ENCODE results near the gene ME3. TPM values are rescaled to one million over a fixed set of nuclear protein-coding genes. Genes with fewer than 3 reads are reported as not detected.

The ME3 gene
- total RNA-seq, 1 experiment from 2014 or later: 35.3 TPM

DNA sequence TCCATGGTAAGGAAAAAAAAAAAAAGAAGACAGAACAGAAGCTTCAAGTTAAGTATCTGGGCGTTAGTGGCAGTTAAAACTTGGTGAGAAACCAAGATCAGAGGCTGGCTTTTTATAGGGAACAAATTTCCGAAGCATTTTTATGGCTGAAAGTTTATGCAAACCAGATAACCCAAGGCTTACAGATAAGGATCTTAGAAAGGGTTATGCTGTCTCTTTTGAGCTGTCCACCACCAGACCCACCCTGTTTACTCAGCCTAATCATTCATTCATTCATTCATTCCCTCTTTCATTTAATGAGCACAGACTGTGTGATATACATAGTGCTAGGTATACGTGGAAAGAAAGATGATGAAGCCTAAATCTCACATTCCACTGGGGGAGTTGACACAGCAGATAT lies 89.5 kb downstream of the ME3 start:
- intact Hi-C loops (cut with micrococcal nuclease; ENCODE audit: unreplicated experiment) (no loop called here), in situ Hi-C loops (cut with HindIII; ENCODE audit: low pct_unique_long_range_greater_than_20kb, low sequenced_read_pairs) (no loop called here)
- TF ChIP-seq, protein P1, sequence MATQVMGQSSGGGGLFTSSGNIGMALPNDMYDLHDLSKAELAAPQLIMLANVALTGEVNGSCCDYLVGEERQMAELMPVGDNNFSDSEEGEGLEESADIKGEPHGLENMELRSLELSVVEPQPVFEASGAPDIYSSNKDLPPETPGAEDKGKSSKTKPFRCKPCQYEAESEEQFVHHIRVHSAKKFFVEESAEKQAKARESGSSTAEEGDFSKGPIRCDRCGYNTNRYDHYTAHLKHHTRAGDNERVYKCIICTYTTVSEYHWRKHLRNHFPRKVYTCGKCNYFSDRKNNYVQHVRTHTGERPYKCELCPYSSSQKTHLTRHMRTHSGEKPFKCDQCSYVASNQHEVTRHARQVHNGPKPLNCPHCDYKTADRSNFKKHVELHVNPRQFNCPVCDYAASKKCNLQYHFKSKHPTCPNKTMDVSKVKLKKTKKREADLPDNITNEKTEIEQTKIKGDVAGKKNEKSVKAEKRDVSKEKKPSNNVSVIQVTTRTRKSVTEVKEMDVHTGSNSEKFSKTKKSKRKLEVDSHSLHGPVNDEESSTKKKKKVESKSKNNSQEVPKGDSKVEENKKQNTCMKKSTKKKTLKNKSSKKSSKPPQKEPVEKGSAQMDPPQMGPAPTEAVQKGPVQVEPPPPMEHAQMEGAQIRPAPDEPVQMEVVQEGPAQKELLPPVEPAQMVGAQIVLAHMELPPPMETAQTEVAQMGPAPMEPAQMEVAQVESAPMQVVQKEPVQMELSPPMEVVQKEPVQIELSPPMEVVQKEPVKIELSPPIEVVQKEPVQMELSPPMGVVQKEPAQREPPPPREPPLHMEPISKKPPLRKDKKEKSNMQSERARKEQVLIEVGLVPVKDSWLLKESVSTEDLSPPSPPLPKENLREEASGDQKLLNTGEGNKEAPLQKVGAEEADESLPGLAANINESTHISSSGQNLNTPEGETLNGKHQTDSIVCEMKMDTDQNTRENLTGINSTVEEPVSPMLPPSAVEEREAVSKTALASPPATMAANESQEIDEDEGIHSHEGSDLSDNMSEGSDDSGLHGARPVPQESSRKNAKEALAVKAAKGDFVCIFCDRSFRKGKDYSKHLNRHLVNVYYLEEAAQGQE (IDR thresholded peaks at IDR 0.05; ENCODE audit: insufficient read depth in 1 of 2, low read depth in 2 of 2, low read length in 1 of 2): no peak
- TF ChIP-seq SIN3A (IDR thresholded peaks at IDR 0.05; ENCODE audit: borderline replicate concordance, insufficient read depth, low read depth, low read length): no peak
- TF ChIP-seq POLR2AphosphoS5 (IDR thresholded peaks at IDR 0.05; ENCODE audit: low read depth, low read length): no peak
- TF ChIP-seq, protein P2, sequence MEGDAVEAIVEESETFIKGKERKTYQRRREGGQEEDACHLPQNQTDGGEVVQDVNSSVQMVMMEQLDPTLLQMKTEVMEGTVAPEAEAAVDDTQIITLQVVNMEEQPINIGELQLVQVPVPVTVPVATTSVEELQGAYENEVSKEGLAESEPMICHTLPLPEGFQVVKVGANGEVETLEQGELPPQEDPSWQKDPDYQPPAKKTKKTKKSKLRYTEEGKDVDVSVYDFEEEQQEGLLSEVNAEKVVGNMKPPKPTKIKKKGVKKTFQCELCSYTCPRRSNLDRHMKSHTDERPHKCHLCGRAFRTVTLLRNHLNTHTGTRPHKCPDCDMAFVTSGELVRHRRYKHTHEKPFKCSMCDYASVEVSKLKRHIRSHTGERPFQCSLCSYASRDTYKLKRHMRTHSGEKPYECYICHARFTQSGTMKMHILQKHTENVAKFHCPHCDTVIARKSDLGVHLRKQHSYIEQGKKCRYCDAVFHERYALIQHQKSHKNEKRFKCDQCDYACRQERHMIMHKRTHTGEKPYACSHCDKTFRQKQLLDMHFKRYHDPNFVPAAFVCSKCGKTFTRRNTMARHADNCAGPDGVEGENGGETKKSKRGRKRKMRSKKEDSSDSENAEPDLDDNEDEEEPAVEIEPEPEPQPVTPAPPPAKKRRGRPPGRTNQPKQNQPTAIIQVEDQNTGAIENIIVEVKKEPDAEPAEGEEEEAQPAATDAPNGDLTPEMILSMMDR (IDR thresholded peaks at IDR 0.05): no peak
- TF ChIP-seq TCF7L2 (IDR thresholded peaks at IDR 0.05; ENCODE audit: low read depth, low read length): peak; percentile 74
- ChIA-PET POLR2A (interaction anchor here (0.6 kb wide), 1 partner anchor 110 kb away, joined by 3 read pairs; no protein-coding TSS in a partner anchor), CTCF (no interaction called here)
- H3K27ac ChIP-seq (ENCODE audit: low read length): peak overlapping the region; percentile 68
- no peak overlapping the region for H3K4me3 ChIP-seq (ENCODE audit: low read depth in 2 of 2, low read length in 2 of 2)
- H3K9me3 ChIP-seq (ENCODE audit: control insufficient read depth, insufficient read depth, low read depth, low read length): no peaks in the 10 kb centered on the region
- H3K4me1 ChIP-seq (ENCODE audit: control insufficient read depth, insufficient read depth, low read length): peaks cover 46% of the 10 kb centered on the region
- no peaks in the 10 kb centered on the region for H3K36me3 ChIP-seq (ENCODE audit: control insufficient read depth, insufficient read depth, low read length)
- H3K27me3 ChIP-seq (ENCODE audit: control insufficient read depth, insufficient read depth, low read length): no peaks in the 10 kb centered on the region
- ATAC-seq: no peak
- no TSS peak for BruUV-seq (replicated peaks)
- no peak for DNase-seq (ENCODE audit: low read depth, low spot score)

DNA sequence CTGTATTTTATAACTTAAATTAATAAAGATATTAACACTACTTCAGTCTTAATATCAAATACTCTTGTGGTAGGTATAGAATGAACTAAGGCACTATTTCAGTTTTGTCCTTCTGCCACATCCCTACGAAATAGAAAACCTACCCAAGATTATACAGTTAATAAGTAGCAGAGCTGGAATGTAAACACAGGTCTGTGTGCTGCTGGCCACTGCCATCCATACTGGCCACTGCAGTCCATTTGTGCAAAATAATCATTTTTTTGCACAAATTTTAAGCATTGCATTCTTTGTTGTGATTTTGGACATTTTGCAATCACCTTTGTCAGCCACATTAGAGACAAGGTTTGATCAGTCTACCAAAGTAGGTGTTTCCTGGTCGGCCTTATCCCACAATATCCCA lies 91.9 kb downstream of the ME3 start:
- intact Hi-C loops (cut with micrococcal nuclease; ENCODE audit: unreplicated experiment) (no loop called here), in situ Hi-C loops (cut with HindIII; ENCODE audit: low pct_unique_long_range_greater_than_20kb, low sequenced_read_pairs) (no loop called here)
- Histone ChIP-seq H3K9me3 (ENCODE audit: control insufficient read depth, insufficient read depth, low read depth, low read length) (no peaks in the 10 kb centered on the region), H3K4me1 (ENCODE audit: control insufficient read depth, insufficient read depth, low read length) (peaks cover 57% of the 10 kb centered on the region), H3K36me3 (ENCODE audit: control insufficient read depth, insufficient read depth, low read length) (no peaks in the 10 kb centered on the region), H3K27ac (ENCODE audit: low read length) (peak overlapping the region; percentile 60; the same call in 1 of the 2 replicates), H3K4me3 (ENCODE audit: low read depth in 2 of 2, low read length in 2 of 2) (no peak overlapping the region), H3K27me3 (ENCODE audit: control insufficient read depth, insufficient read depth, low read length) (no peaks in the 10 kb centered on the region)
- TF ChIP-seq SIN3A (IDR thresholded peaks at IDR 0.05; ENCODE audit: borderline replicate concordance, insufficient read depth, low read depth, low read length) (no peak), TCF7L2 (IDR thresholded peaks at IDR 0.05; ENCODE audit: low read depth, low read length) (no peak)
- CTCF ChIA-PET: no interaction called here
- BruUV-seq (replicated peaks): no TSS peak
- POLR2A ChIA-PET: interaction anchor here (0.8 kb wide), 1 partner anchor 12 kb away, joined by 4 read pairs; no protein-coding TSS in a partner anchor
- no peak for DNase-seq (ENCODE audit: low read depth, low spot score)
- no peak for ATAC-seq

DNA sequence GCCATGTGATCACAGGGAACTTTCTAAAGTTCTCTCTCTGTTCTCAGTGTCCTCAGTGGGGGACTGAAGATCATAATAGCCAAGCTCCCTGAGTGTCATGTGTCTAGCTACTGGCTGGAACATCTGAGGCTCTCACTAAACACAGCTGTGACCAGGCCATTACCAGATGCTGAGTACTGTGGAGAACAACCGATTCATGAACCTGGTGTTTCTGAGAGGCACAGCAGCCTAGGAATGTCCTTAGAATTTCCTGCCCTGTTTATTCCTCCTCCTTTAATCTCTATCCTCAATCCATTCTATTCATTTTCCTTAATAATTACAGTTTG lies 93.0 kb downstream of the ME3 start:
- CTCF ChIA-PET: no interaction called here
- no peaks in the 10 kb centered on the region for H3K36me3 ChIP-seq (ENCODE audit: control insufficient read depth, insufficient read depth, low read length)
- DNase-seq (ENCODE audit: low read depth, low spot score) (no peak), ATAC-seq (no peak)
- H3K4me3 ChIP-seq (ENCODE audit: low read depth in 2 of 2, low read length in 2 of 2): no peak overlapping the region
- peaks cover 61% of the 10 kb centered on the region for H3K4me1 ChIP-seq (ENCODE audit: control insufficient read depth, insufficient read depth, low read length)
- BruUV-seq (replicated peaks): no TSS peak
- in situ Hi-C loops (cut with HindIII; ENCODE audit: low pct_unique_long_range_greater_than_20kb, low sequenced_read_pairs): no loop called here
- no peaks in the 10 kb centered on the region for H3K27me3 ChIP-seq (ENCODE audit: control insufficient read depth, insufficient read depth, low read length)
- intact Hi-C loops (cut with micrococcal nuclease; ENCODE audit: unreplicated experiment): no loop called here
- POLR2A ChIA-PET: no interaction called here
- no peaks in the 10 kb centered on the region for H3K9me3 ChIP-seq (ENCODE audit: control insufficient read depth, insufficient read depth, low read depth, low read length)
- TF ChIP-seq, protein P2 (IDR thresholded peaks at IDR 0.05): no peak
- TF ChIP-seq POLR2AphosphoS5 (IDR thresholded peaks at IDR 0.05; ENCODE audit: low read depth, low read length): no peak
- peak overlapping the region; percentile 80 for H3K27ac ChIP-seq (ENCODE audit: low read length)
